ENCODE results near the gene SLC35G2.

- no peak for TF ChIP-seq POLR2AphosphoS5 (IDR thresholded peaks at IDR 0.05; ENCODE audit: low read depth, low read length)
- TF ChIP-seq POLR2A (IDR thresholded peaks at IDR 0.05; ENCODE audit: low read depth, low read length): no peak
- TF ChIP-seq TAF1 (IDR thresholded peaks at IDR 0.05; ENCODE audit: low read depth, low read length): no peak
- no peak for TF ChIP-seq SPI1 (IDR thresholded peaks at IDR 0.05; ENCODE audit: low read depth, low read length)
Observed at GRCh38 chr3:136787349-136787748, 31.6 kb upstream of the SLC35G2 start.

Measured in GM12891 (cell line).